Forelimb muscle (tissue), 1 donor: ENCODE measurements around the gene CALHM2. TPM values are rescaled to one million over a fixed set of nuclear protein-coding genes. Genes with fewer than 3 reads are reported as not detected.
"Not testable (repeated sequence)": the region's sequence is repeated elsewhere in the genome, so short reads cannot be mapped to it uniquely, and the experiment has no call there.

Experiments
- DNase-seq: peaks from one replicate; pipeline ENCODE4 v3.0.0-alpha.2; 2013; ENCODE audit warnings: low read depth
- polyA plus RNA-seq: library from polyadenylated mRNA; unstranded; fragments of 120-200 nt; gene quantifications from one replicate; pipeline ENCODE4 v1.2.1, GENCODE V29; 2013; ENCODE audit not compliant: insufficient read length

Gene CALHM2
- 14.4 TPM for polyA plus RNA-seq

- DNase-seq: peak; percentile 36
Observed at GRCh38 chr10:103451831-103452505, at the start of gene CALHM2. CALHM2 (minus strand) TSS chr10:103452370; CDS start chr10:103449941, 2,429 bp downstream.

- DNase-seq: no peak
Observed at GRCh38 chr10:103501186-103501585, 49.0 kb upstream of the CALHM2 start.

DNA sequence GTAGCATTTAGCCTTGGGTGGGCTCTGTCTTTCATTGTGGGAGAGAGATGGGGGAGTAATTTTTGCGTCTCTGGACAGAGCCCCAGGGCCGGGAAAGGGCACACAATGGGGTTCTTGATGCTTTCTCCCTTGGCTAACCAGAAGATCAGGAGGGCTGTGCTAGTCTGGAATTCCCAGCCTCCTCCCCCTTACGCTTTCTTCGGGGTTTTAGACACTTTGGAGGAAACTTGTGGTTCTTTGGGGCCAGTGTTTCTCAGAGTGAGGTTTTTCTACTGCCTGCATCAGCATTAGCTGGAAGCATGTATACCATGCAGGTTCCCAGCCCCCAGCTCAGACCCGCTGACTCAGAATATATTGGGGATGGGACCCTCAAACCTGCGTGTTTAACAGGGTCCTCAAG, 48.3 kb upstream of the CALHM2 start:
- no peak for DNase-seq

GRCh38 chr10:103499881-103500280, 47.7 kb upstream of the CALHM2 start:
- DNase-seq: no peak

- no peak for DNase-seq
Observed at GRCh38 chr10:103498936-103499638, 46.9 kb upstream of the CALHM2 start.

DNA sequence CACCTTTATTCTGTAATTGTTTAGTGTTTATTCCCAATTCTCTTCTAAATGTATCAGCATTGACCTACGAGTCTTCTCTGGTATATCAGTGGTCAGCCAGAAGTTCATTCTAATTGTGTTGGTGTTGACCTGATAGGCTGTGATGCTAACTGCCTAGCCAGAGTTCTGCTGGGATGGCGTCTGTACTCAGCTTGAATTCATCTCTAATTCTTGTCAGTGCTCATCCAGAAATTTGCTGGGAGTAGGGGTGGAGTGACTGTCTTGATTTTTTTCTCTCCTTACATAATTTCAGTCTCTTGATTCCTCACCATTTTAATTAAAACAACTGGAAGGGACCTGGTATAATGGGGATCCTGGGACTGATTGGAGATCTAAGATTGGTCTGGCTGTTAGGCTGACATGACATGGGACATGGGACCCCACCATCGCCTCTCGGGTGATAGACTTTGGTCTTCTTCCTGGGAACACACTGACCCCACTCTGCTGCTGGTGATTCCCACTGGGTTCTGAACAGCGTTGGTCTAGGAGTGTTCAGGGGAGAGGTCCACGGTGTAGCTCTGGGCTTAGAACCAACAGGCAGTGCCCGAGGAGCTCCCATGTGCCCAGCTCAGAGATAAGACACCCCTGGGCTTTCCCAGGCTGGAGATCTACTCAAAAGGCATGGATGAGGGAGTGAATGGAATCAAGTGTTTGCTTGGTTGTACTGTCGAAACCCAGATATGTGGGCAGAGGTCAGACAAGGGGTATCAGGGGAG, 45.2 kb upstream of the CALHM2 start:
- no peak for DNase-seq

GRCh38 chr10:103495321-103495720, 43.2 kb upstream of the CALHM2 start:
- no peak for DNase-seq

GRCh38 chr10:103493916-103494877, 42.0 kb upstream of the CALHM2 start:
- no peak for DNase-seq

GRCh38 chr10:103493362-103493915, 41.3 kb upstream of the CALHM2 start, which contains the start of gene NEURL1:
NEURL1 (plus strand) TSS chr10:103493705; CDS start chr10:103494388, 683 bp downstream.
- no peak for DNase-seq

GRCh38 chr10:103492655-103493261, 40.6 kb upstream of the CALHM2 start:
- DNase-seq: no peak

GRCh38 chr10:103491729-103492364, 39.7 kb upstream of the CALHM2 start:
- DNase-seq: no peak

DNA sequence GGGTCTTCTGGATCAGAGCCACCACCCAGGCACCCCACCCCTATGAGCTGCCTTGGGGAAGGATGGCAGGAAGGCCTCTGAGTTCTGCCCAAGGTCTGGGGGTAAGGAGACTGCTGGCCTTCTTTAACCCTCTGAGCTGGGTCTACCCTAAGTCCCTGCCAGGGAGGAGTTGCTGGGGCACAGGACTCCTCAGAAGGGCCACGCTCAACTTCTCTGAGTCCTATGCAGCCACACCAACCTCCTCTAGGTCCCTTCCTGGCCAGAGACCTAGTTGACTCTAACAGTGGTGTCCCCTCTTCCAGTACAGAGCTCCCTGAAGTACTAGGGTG, 38.8 kb upstream of the CALHM2 start:
- no peak for DNase-seq

GRCh38 chr10:103487410-103487708, 35.2 kb upstream of the CALHM2 start:
- no peak for DNase-seq

GRCh38 chr10:103486635-103487409, 34.7 kb upstream of the CALHM2 start:
- DNase-seq: not testable (repeated sequence)

GRCh38 chr10:103481974-103482531, 29.9 kb upstream of the CALHM2 start:
- peak; percentile 44 for DNase-seq

DNA sequence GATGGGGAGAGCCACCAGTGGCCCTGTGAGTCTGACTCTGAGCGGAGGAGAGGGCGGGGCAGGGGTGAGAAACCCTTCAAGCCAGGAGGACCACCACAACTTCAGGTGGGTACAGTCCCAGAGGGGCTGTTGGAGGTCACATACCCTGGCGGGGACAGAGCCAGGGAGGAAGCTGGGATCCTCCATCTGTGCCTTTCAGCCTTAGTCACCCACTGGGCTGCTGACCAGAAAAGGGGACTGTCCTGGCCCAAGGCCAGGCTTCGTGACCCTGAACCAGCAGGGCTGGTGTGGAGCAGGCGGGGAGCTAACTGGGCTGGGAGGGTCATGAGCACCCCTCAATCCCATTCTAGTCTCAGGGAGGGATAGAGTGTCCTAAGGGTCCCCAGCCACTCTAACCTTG, 28.4 kb upstream of the CALHM2 start:
- no peak for DNase-seq

- DNase-seq: no peak
Observed at GRCh38 chr10:103479135-103479534, 27.0 kb upstream of the CALHM2 start, which contains the start of gene CALHM3. CALHM3 (minus strand) TSS chr10:103479240; CDS start chr10:103479032, 208 bp downstream.

- no peak for DNase-seq
Observed at GRCh38 chr10:103478671-103479070, 26.5 kb upstream of the CALHM2 start.
